ENCODE data around the gene SPRY4.

Gene SPRY4

DNA sequence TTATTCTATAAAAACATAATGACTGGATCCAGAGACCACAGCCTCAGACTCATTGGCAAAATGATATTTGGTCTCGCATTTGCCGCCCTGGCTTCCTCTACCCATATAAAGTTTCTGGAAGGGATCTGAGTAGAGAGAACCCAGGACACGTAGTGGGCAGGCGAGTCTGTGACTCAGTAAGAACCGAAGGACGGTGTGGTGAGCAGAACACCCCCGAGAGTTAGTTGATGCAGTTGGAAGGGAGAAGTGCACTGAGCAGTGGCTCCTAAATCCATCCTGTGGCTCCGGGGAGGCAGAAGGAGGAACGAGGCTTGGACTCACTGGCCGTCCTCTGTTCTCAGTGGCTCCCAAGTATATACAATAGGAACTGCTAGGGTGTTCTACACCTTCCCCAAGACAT, 11.5 kb downstream of the SPRY4 start:
- no peaks in the 10 kb centered on the region for H3K4me1 ChIP-seq (ENCODE audit: low read length)

DNA sequence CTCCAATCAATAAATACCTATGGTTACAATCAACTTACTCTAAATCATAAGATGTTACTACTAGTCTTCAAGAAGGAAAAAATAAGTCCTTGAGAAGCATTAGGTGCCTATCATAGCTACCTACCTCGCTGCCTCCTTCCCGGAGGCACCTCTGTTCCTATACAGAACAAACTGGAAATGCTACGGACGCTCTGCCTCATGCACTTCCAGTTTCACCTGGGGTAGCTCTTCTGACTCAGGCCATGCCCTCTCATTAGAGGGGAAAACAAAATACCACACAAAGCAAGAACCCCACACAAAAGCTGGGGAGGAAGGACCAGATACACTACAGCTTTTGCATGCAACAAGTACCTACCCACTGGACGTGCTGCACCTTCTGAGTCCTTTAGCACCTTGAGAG, 12.4 kb downstream of the SPRY4 start:
- Histone ChIP-seq H3K36me3 (replicated peaks; ENCODE audit: insufficient read depth, low read length) (no peaks in the 10 kb centered on the region), H3K9me2 (replicated peaks; ENCODE audit: insufficient read depth, low read length) (no peaks in the 10 kb centered on the region), H3K27ac (ENCODE audit: low read length) (no peak overlapping the region), H3K9me3 (replicated peaks; ENCODE audit: insufficient read depth, low read length) (no peaks in the 10 kb centered on the region), H4K20me1 (ENCODE audit: insufficient read depth, low read length) (no peaks in the 10 kb centered on the region), H3K9ac (ENCODE audit: low read length) (no peak overlapping the region), H3K27me3 (replicated peaks; ENCODE audit: insufficient read depth, low read length) (no peaks in the 10 kb centered on the region), H3K79me2 (ENCODE audit: low read length) (no peaks in the 10 kb centered on the region), H3K4me1 (ENCODE audit: low read length) (no peaks in the 10 kb centered on the region), H3F3A (ENCODE audit: insufficient read depth, low read length) (no peaks in the 10 kb centered on the region), H3K4me2 (ENCODE audit: low read depth, low read length) (no peak overlapping the region), H2AFZ (ENCODE audit: low read length) (no peak overlapping the region), H3K4me3 (ENCODE audit: low read length) (no peak overlapping the region)
- DNase-seq, result no peak
- TF ChIP-seq EZH2phosphoT487 (IDR thresholded peaks at IDR 0.05; ENCODE audit: low read length), result no peak
- no peak for TF ChIP-seq EZH2 (optimal IDR thresholded peaks at IDR 0.05; ENCODE audit: low read depth, low read length)
- TF ChIP-seq, protein P1, sequence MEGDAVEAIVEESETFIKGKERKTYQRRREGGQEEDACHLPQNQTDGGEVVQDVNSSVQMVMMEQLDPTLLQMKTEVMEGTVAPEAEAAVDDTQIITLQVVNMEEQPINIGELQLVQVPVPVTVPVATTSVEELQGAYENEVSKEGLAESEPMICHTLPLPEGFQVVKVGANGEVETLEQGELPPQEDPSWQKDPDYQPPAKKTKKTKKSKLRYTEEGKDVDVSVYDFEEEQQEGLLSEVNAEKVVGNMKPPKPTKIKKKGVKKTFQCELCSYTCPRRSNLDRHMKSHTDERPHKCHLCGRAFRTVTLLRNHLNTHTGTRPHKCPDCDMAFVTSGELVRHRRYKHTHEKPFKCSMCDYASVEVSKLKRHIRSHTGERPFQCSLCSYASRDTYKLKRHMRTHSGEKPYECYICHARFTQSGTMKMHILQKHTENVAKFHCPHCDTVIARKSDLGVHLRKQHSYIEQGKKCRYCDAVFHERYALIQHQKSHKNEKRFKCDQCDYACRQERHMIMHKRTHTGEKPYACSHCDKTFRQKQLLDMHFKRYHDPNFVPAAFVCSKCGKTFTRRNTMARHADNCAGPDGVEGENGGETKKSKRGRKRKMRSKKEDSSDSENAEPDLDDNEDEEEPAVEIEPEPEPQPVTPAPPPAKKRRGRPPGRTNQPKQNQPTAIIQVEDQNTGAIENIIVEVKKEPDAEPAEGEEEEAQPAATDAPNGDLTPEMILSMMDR (IDR thresholded peaks at IDR 0.05; ENCODE audit: low read length), result no peak

More for the DNA sequence above, 11.5 kb downstream of the SPRY4 start:
- Histone ChIP-seq H3K9me3 (replicated peaks; ENCODE audit: insufficient read depth, low read length) (no peaks in the 10 kb centered on the region), H3K4me2 (ENCODE audit: low read depth, low read length) (no peak overlapping the region), H3K79me2 (ENCODE audit: low read length) (no peaks in the 10 kb centered on the region), H3K36me3 (replicated peaks; ENCODE audit: insufficient read depth, low read length) (no peaks in the 10 kb centered on the region), H4K20me1 (ENCODE audit: insufficient read depth, low read length) (no peaks in the 10 kb centered on the region), H3K4me3 (ENCODE audit: low read length) (no peak overlapping the region), H3K9ac (ENCODE audit: low read length) (no peak overlapping the region), H2AFZ (ENCODE audit: low read length) (no peak overlapping the region), H3F3A (ENCODE audit: insufficient read depth, low read length) (no peaks in the 10 kb centered on the region), H3K9me2 (replicated peaks; ENCODE audit: insufficient read depth, low read length) (no peaks in the 10 kb centered on the region), H3K27me3 (replicated peaks; ENCODE audit: insufficient read depth, low read length) (no peaks in the 10 kb centered on the region), H3K27ac (ENCODE audit: low read length) (no peak overlapping the region)
- TF ChIP-seq, protein P1 (IDR thresholded peaks at IDR 0.05; ENCODE audit: low read length), result no peak
- TF ChIP-seq EZH2 (optimal IDR thresholded peaks at IDR 0.05; ENCODE audit: low read depth, low read length), result no peak
- TF ChIP-seq EZH2phosphoT487 (IDR thresholded peaks at IDR 0.05; ENCODE audit: low read length), result no peak
- DNase-seq, result no peak

DNA sequence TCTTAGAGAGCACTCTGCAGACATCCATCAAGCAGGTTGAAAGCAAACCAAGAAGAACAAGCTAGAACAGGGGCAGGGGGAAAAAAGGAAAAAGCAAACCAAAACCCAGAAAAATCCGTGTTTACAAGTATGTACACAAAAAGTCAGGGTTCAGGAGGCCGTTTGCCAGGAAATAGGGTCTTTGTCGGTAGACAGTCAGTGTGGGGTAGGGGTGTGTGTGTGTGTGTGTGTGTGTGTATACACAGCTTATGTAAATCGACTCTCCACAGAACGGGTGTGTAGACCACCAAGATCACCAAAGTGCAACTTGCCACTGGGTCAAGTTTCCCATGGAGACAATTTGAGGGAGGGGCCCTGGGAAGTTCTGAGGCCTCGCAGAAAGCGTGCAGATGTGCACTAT, 13.1 kb downstream of the SPRY4 start:
- DNase-seq, result no peak
- no peak overlapping the region for H3K27ac ChIP-seq (ENCODE audit: low read length)
- H3K4me2 ChIP-seq (ENCODE audit: low read depth, low read length), result no peak overlapping the region
- TF ChIP-seq EZH2phosphoT487 (IDR thresholded peaks at IDR 0.05; ENCODE audit: low read length) (no peak), EZH2 (optimal IDR thresholded peaks at IDR 0.05; ENCODE audit: low read depth, low read length) (no peak)
- TF ChIP-seq, protein P1 (IDR thresholded peaks at IDR 0.05; ENCODE audit: low read length), result no peak
- no peak overlapping the region for H3K4me3 ChIP-seq (ENCODE audit: low read length)
- no peaks in the 10 kb centered on the region for H3K9me3 ChIP-seq (replicated peaks; ENCODE audit: insufficient read depth, low read length)
- H3K9ac ChIP-seq (ENCODE audit: low read length), result no peak overlapping the region
- no peaks in the 10 kb centered on the region for H3K9me2 ChIP-seq (replicated peaks; ENCODE audit: insufficient read depth, low read length)
- no peak overlapping the region for H2AFZ ChIP-seq (ENCODE audit: low read length)
- no peaks in the 10 kb centered on the region for H3K36me3 ChIP-seq (replicated peaks; ENCODE audit: insufficient read depth, low read length)
- no peaks in the 10 kb centered on the region for H3K27me3 ChIP-seq (replicated peaks; ENCODE audit: insufficient read depth, low read length)
- no peaks in the 10 kb centered on the region for H3K4me1 ChIP-seq (ENCODE audit: low read length)
- no peaks in the 10 kb centered on the region for H3F3A ChIP-seq (ENCODE audit: insufficient read depth, low read length)
- H3K79me2 ChIP-seq (ENCODE audit: low read length), result no peaks in the 10 kb centered on the region
- no peaks in the 10 kb centered on the region for H4K20me1 ChIP-seq (ENCODE audit: insufficient read depth, low read length)
